ENCODE measurements around the gene RUSC2. TPM values are rescaled to one million over a fixed set of nuclear protein-coding genes. Genes with fewer than 3 reads are reported as not detected.

Gene RUSC2
- total and polyA plus RNA-seq, 2 of the 4 experiments (the other 2 are of a cell fraction) = 17.4 to 35.4 TPM

GRCh38 chr9:35490910-35491465, 1.1 kb downstream of the RUSC2 start:
- H3K27ac ChIP-seq (ENCODE audit: insufficient read depth, low read length) = peak overlapping the region; percentile 96
- H3K4me2 ChIP-seq (ENCODE audit: low read depth, low read length) = peak overlapping the region; percentile 94
- H4K20me1 ChIP-seq (ENCODE audit: insufficient read depth, low read length) = peaks cover 9% of the 10 kb centered on the region
- in situ Hi-C loops (cut with MboI; ENCODE audit: low sequenced_read_pairs) (loop anchor here (5.0 kb wide), 1 partner anchor 61 kb away; no protein-coding TSS in a partner anchor), dilution Hi-C loops (cut with HindIII; ENCODE audit: low sequenced_read_pairs, unreplicated experiment) (no loop called here), intact Hi-C loops (cut with micrococcal nuclease) (loop anchor here (2.0 kb wide), 1 partner anchor 20 kb away; no protein-coding TSS in a partner anchor)
- H3K18ac ChIP-seq (ENCODE audit: low read depth, low read length) = peak overlapping the region; percentile 45
- H3K4me3 ChIP-seq (ENCODE audit: insufficient read depth, low read depth, low read length) = peak overlapping the region; percentile 89
- H2AFZ ChIP-seq (replicated peaks; ENCODE audit: low read length, poor library complexity) = peak overlapping the region; percentile 92
- ATAC-seq (ENCODE audit: low read depth) (no peak), DNase-seq (peak; percentile 59)
- BruUV-seq (replicated peaks) = no TSS peak
- H3K36me3 ChIP-seq (ENCODE audit: control insufficient read depth, insufficient read depth, low read length) = peaks cover under 1% of the 10 kb centered on the region
- H4K91ac ChIP-seq (ENCODE audit: insufficient read depth, low read depth, low read length) = peak overlapping the region; percentile 92
- peak overlapping the region; percentile 79 for H3K56ac ChIP-seq (ENCODE audit: extremely low read depth, insufficient read depth, low read length)
- TF ChIP-seq BHLHE40 (IDR thresholded peaks at IDR 0.05; ENCODE audit: low read depth, low read length) = no peak
- TF ChIP-seq, protein P1, sequence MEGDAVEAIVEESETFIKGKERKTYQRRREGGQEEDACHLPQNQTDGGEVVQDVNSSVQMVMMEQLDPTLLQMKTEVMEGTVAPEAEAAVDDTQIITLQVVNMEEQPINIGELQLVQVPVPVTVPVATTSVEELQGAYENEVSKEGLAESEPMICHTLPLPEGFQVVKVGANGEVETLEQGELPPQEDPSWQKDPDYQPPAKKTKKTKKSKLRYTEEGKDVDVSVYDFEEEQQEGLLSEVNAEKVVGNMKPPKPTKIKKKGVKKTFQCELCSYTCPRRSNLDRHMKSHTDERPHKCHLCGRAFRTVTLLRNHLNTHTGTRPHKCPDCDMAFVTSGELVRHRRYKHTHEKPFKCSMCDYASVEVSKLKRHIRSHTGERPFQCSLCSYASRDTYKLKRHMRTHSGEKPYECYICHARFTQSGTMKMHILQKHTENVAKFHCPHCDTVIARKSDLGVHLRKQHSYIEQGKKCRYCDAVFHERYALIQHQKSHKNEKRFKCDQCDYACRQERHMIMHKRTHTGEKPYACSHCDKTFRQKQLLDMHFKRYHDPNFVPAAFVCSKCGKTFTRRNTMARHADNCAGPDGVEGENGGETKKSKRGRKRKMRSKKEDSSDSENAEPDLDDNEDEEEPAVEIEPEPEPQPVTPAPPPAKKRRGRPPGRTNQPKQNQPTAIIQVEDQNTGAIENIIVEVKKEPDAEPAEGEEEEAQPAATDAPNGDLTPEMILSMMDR (conservative IDR thresholded peaks at IDR 0.05; ENCODE audit: low read depth, low read length) = no peak
- TF ChIP-seq NFE2L2 (IDR thresholded peaks at IDR 0.05; ENCODE audit: low read depth, low read length) = no peak
- no peak for TF ChIP-seq ELK1 (IDR thresholded peaks at IDR 0.05; ENCODE audit: borderline replicate concordance, low read depth, low read length)
- no peak for TF ChIP-seq CHD1 (IDR thresholded peaks at IDR 0.05; ENCODE audit: low read depth, low read length)
- TF ChIP-seq POLR2A (IDR thresholded peaks at IDR 0.05; ENCODE audit: low read depth, low read length) = 0 out of 2 replicates have a peak, but pooled peaks have one; percentile 13
- TF ChIP-seq CEBPB (IDR thresholded peaks at IDR 0.05; ENCODE audit: low read depth, low read length) = no peak
- TF ChIP-seq SMC3 (IDR thresholded peaks at IDR 0.05; ENCODE audit: low read depth, low read length) = no peak
- TF ChIP-seq MAZ (IDR thresholded peaks at IDR 0.05; ENCODE audit: borderline replicate concordance, low read depth, low read length) = no peak
- 0 out of 2 replicates have a peak, but pooled peaks have one; percentile 26 for TF ChIP-seq MXI1 (IDR thresholded peaks at IDR 0.05; ENCODE audit: borderline replicate concordance, low read depth, low read length)
- peak overlapping the region; percentile 50 to 91 for H4K8ac ChIP-seq (ENCODE audit: low read depth in 2 of 2, low read length in 2 of 2)
- peak overlapping the region; percentile 91 for H2BK5ac ChIP-seq (ENCODE audit: low read depth, low read length, poor library complexity, severe bottlenecking)
- CTCF ChIA-PET = interaction anchor here (1.0 kb wide), 1 partner anchor 63 kb away, joined by 4 read pairs; no protein-coding TSS in a partner anchor
- no peaks in the 10 kb centered on the region for H3K9me1 ChIP-seq (ENCODE audit: insufficient read depth, low read length)
- H2BK20ac ChIP-seq (ENCODE audit: low read depth, low read length) = peak overlapping the region; percentile 2; the same call in 1 of the 2 replicates
- POLR2A ChIA-PET (ENCODE audit: unreplicated experiment) = no interaction called here
- H2AK9ac ChIP-seq (replicated peaks; ENCODE audit: low read depth, low read length, poor library complexity) = peak overlapping the region; percentile 91
- peak overlapping the region; percentile 95 for H3K4ac ChIP-seq (ENCODE audit: low read depth, low read length)
- peak overlapping the region; percentile 74 for H3K23ac ChIP-seq (ENCODE audit: low read depth, low read length)
- peak overlapping the region; percentile 88 for H3K9ac ChIP-seq (ENCODE audit: low read depth, low read length)
- peak overlapping the region; percentile 73 for H3K14ac ChIP-seq (replicated peaks; ENCODE audit: low read depth, low read length)
- peaks cover 0 to 39% of the 10 kb centered on the region in 2 experiments; a peak in 3 of 4 replicates for H3K79me1 ChIP-seq (ENCODE audit: low read depth in 1 of 2, low read length in 2 of 2)
- H2BK15ac ChIP-seq (ENCODE audit: low read depth, low read length) = peak overlapping the region; percentile 89; the same call in 1 of the 3 replicates
- H3K27me3 ChIP-seq (ENCODE audit: control insufficient read depth, insufficient read depth, low read length) = no peaks in the 10 kb centered on the region
- H3K9me3 ChIP-seq (ENCODE audit: control insufficient read depth, insufficient read depth, low read length) = no peaks in the 10 kb centered on the region
- H4K5ac ChIP-seq (ENCODE audit: low read depth, low read length) = peak overlapping the region; percentile 68; the same call in 1 of the 2 replicates
- WGBS, 2 experiments (ENCODE audit: extremely low coverage in 2 of 2, insufficient read length in 1 of 2) = 70% methylated on average over 5 of the region's 12 CpGs; no CpG with 5 or more reads in 1 of the 2 experiments
- H2BK120ac ChIP-seq (ENCODE audit: low read depth, low read length) = peak overlapping the region; percentile 68; the same call in 1 of the 2 replicates
- H3K4me1 ChIP-seq (ENCODE audit: control insufficient read depth, insufficient read depth, low read length) = peaks cover 3% of the 10 kb centered on the region
- H2AK5ac ChIP-seq (ENCODE audit: low read depth, low read length) = peak overlapping the region; percentile 97

Measured in IMR-90 (cell line).